ENCODE data around the gene CCDC90B.

The CCDC90B gene

DNA sequence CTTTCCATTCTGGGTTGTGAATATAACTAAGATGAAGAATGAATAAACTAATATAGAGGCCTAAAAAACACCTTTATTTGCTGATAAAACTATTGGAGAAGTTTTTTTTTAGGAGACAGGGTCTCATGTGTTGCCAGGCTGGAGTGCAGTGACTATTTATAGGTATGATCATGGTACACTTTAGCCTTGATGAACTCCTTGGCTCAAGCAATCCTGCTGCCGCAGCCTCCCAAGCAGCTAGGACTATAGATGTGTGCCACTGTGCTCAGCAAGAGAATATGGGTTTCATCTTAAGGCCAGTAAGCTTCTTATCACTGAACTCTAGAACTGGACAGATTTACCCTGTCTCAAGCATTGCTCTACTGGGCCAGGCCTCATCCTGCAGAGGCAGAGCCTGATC lies 26.6 kb downstream of the CCDC90B start:
- no peak for DNase-seq (ENCODE audit: extremely low spot score)
- ChIA-PET POLR2A (no interaction called here), CTCF (no interaction called here)
- no peak for TF ChIP-seq FOXA1 (IDR thresholded peaks at IDR 0.05)
- TF ChIP-seq CTBP1 (IDR thresholded peaks at IDR 0.05; ENCODE audit: borderline replicate concordance) = no peak
- TF ChIP-seq ZNF384 (IDR thresholded peaks at IDR 0.05) = no peak
- no peak for TF ChIP-seq FOXK2 (IDR thresholded peaks at IDR 0.05)
- TF ChIP-seq LEF1 (IDR thresholded peaks at IDR 0.05; ENCODE audit: borderline replicate concordance) = no peak
- TF ChIP-seq ELF4 (IDR thresholded peaks at IDR 0.05) = no peak

DNA sequence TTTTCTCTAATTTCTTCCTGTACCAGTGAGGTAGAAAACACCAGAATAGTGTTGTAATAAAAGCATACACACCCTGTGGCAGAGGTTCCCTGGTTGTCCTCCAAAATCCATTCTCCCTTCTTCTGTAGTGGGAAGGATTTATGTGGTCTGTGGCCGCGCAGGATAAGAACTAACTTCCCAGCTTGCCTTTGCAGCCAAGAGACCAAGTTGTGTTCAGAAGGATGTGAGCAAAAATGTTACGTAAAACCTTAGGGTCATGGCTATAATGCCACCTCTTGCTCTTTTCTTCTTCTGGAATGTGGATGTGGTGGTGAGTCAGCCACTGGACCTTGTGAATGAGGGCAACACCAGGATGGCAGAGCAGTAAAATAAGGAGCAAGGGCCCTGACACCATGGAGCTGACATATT lies 28.4 kb downstream of the CCDC90B start:
- ChIA-PET POLR2A (no interaction called here), CTCF (no interaction called here)
- no peak for DNase-seq (ENCODE audit: extremely low spot score)
- no peak for TF ChIP-seq ZNF384 (IDR thresholded peaks at IDR 0.05)
- no peak for TF ChIP-seq ARNT (IDR thresholded peaks at IDR 0.05)
- TF ChIP-seq SP1 (IDR thresholded peaks at IDR 0.05) = no peak
- TF ChIP-seq TARDBP (IDR thresholded peaks at IDR 0.05) = no peak
- TF ChIP-seq FOXK2 (IDR thresholded peaks at IDR 0.05) = no peak
- no peak for TF ChIP-seq FOXA1 (IDR thresholded peaks at IDR 0.05)
- TF ChIP-seq BHLHE40 (IDR thresholded peaks at IDR 0.05; ENCODE audit: borderline replicate concordance) = no peak
- TF ChIP-seq FOXM1 (IDR thresholded peaks at IDR 0.05; ENCODE audit: borderline replicate concordance) = no peak
- no peak for TF ChIP-seq ELF4 (IDR thresholded peaks at IDR 0.05)
- TF ChIP-seq, protein P1, sequence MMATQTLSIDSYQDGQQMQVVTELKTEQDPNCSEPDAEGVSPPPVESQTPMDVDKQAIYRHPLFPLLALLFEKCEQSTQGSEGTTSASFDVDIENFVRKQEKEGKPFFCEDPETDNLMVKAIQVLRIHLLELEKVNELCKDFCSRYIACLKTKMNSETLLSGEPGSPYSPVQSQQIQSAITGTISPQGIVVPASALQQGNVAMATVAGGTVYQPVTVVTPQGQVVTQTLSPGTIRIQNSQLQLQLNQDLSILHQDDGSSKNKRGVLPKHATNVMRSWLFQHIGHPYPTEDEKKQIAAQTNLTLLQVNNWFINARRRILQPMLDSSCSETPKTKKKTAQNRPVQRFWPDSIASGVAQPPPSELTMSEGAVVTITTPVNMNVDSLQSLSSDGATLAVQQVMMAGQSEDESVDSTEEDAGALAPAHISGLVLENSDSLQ (IDR thresholded peaks at IDR 0.05) = no peak
- TF ChIP-seq NFRKB (IDR thresholded peaks at IDR 0.05) = no peak
- TF ChIP-seq HDGF (IDR thresholded peaks at IDR 0.05; ENCODE audit: borderline replicate concordance) = no peak

DNA sequence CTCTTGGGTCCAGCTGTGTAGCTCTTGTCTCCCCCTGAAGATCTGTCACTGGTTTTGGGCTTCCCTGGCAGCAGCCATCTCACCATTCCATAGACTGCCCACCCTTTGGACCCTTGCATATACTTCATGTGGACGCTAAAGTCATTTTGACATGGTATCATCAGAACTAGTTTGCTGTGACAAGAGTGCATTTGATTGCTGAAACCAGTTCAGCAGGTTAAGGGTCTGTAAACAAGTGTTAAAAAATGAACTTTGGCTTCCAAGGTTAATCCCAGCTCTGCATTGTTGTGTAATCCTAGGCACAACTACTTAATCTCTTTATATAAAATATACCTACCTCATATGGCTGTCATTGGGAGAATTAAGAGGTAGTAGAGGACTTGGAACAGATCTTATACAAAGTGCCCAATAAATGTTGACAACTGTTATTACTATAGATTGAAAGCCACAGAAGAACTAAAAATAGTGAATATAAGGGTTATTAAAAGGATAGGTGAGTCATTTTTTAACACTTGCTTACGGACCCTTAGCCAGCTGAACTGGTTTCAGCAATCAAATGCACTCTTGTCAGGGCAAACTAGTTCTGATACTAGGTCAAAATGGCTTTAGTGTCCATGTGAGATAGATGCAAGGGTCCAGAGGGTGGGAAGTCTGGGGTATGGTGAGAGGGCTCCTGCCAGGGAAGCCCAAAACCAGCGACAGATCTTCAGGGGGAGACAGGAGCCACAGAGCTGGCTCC lies 29.4 kb downstream of the CCDC90B start:
- TF ChIP-seq SUZ12 (IDR thresholded peaks at IDR 0.05) = no peak
- no peak for DNase-seq (ENCODE audit: extremely low spot score)
- CTCF ChIA-PET = no interaction called here
- POLR2A ChIA-PET = no interaction called here

DNA sequence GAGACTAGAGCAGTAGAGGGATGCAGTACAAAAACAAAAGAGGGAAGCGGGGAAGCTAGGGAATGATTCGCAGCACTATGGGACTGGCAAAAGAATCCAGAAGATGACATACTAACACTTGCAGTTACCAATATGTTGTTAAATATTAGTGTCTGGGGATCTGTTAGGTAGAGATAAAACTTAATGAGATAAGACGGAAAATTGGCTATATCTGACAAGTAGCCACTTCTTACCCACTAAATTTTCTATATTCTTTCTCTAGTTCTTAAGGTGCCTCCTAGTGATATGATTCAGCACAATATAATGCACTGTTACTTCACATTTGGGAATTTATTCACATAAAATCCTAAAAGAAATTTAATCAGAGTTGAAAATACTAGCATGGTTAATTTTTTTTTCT lies 30.8 kb downstream of the CCDC90B start:
- CTCF ChIA-PET = interaction anchor here (0.6 kb wide), 1 partner anchor 170 kb away, joined by 6 read pairs; no protein-coding TSS in a partner anchor
- TF ChIP-seq L3MBTL2 (conservative IDR thresholded peaks at IDR 0.05) (no peak), SUZ12 (IDR thresholded peaks at IDR 0.05) (no peak), FOXM1 (IDR thresholded peaks at IDR 0.05; ENCODE audit: borderline replicate concordance) (no peak), LEF1 (IDR thresholded peaks at IDR 0.05; ENCODE audit: borderline replicate concordance) (no peak), FOXA1 (IDR thresholded peaks at IDR 0.05) (no peak), NFRKB (IDR thresholded peaks at IDR 0.05) (no peak), ZNF384 (IDR thresholded peaks at IDR 0.05) (no peak), ARNT (IDR thresholded peaks at IDR 0.05) (no peak), CTBP1 (IDR thresholded peaks at IDR 0.05; ENCODE audit: borderline replicate concordance) (no peak)
- DNase-seq (ENCODE audit: extremely low spot score) = no peak
- POLR2A ChIA-PET = no interaction called here

DNA sequence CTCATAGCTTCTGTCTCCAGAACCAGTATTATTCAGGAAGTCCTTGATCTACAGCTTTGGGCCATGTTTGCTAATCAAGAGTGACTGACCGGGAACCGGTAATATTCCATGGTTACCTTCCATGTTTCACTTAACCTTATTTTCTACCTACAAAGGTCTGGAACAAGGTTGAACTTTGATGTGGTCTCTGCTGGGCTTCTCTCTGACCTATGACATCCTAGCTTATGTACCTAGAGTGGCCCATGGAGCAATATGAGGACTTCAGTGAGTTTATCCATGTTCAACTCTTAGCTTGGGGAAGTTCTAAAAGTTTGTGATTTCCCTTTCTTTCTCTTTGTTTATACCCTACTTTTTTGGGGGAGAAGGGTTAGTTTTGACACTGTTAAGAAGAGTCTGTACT lies 33.2 kb downstream of the CCDC90B start:
- no peak for TF ChIP-seq BHLHE40 (IDR thresholded peaks at IDR 0.05; ENCODE audit: borderline replicate concordance)
- CTCF ChIA-PET = no interaction called here
- POLR2A ChIA-PET = no interaction called here
- DNase-seq (ENCODE audit: extremely low spot score) = no peak

DNA sequence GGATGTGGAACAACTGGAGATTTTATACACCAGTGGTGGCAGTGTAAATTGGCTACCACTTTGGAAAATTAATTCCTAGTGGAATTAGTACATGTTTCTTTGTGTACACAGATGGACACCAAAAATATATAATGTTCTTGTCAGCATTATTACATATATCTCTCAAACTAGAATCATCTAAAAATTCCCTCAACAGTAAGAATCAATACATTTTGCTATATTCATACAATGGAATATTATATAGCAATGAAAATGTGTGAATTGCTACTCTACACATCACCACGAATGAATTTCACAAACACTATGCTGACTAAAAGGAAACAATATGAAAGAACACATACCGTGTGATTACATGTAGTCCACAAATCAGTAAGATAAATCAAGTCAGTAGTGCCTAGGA lies 33.9 kb downstream of the CCDC90B start:
- POLR2A ChIA-PET = no interaction called here
- DNase-seq (ENCODE audit: extremely low spot score) = no peak
- CTCF ChIA-PET = no interaction called here
- TF ChIP-seq SP1 (IDR thresholded peaks at IDR 0.05) (no peak), NFRKB (IDR thresholded peaks at IDR 0.05) (no peak), CTBP1 (IDR thresholded peaks at IDR 0.05; ENCODE audit: borderline replicate concordance) (no peak), ELF4 (IDR thresholded peaks at IDR 0.05) (no peak), LEF1 (IDR thresholded peaks at IDR 0.05; ENCODE audit: borderline replicate concordance) (no peak)

DNA sequence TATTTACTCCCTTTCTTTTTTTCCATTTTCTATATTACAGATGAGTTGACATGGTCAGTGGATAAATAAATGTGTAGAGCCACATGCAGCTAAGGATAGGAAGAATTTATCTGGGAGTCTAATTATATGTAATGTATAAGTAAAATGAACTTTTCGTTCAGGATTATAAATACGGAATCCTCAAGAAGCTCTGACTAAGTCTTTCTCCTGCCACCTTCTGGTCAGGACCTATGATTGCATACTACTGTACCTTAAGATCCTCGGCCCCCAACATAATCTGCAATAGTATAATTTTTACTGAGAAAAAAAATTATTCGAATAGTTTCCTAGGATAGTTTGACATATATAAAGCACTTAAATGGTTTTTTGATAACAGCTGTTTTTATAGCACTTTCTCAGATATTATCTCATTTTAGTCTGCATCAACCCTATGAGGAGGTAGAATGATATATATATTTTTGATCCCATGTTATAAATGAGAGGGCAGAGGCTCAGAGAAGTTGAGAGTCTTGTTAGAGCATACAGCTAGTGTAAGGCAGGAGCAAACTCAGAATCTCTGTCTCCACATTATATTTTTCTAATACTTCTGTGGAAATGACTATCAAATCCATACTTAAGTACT lies 36.1 kb downstream of the CCDC90B start:
- TF ChIP-seq ARNT (IDR thresholded peaks at IDR 0.05) = no peak
- POLR2A ChIA-PET = no interaction called here
- DNase-seq (ENCODE audit: extremely low spot score) = peak; percentile 32
- CTCF ChIA-PET = interaction anchor here (0.6 to 1.6 kb wide), 8 partner anchors 10 to 535 kb away, joined by 3 to 6 read pairs (median 3); partner anchors contain the start of gene DDIAS

DNA sequence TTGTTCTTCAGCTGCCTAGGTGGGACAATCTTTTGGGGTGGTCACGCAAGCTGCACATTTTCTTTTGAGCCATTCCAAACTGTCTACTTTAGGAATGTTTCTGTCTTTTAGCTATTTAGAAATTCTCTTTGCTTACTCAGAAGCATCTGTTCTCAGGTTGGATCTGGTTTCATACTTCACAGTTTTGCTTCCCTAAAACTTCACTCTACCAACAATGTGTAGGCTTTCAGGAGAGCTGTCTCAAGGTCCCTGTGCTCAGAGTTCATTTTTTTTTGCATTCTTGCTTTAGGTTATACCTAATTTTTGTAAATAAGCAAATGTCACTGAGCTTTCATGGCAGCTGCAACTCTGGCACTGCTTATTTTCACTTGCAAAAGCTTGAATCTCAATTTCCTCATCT lies 36.7 kb downstream of the CCDC90B start:
- ChIA-PET CTCF (interaction anchor here (0.6 to 1.6 kb wide), 9 partner anchors 9 to 535 kb away, joined by 3 to 6 read pairs (median 3); partner anchors contain the start of gene DDIAS), POLR2A (no interaction called here)
- no peak for DNase-seq (ENCODE audit: extremely low spot score)
- TF ChIP-seq ELF4 (IDR thresholded peaks at IDR 0.05) (no peak), FOXK2 (IDR thresholded peaks at IDR 0.05) (no peak), ZNF384 (IDR thresholded peaks at IDR 0.05) (no peak), L3MBTL2 (conservative IDR thresholded peaks at IDR 0.05) (no peak), SP1 (IDR thresholded peaks at IDR 0.05) (no peak), FOXM1 (IDR thresholded peaks at IDR 0.05; ENCODE audit: borderline replicate concordance) (no peak), LEF1 (IDR thresholded peaks at IDR 0.05; ENCODE audit: borderline replicate concordance) (no peak), ARNT (IDR thresholded peaks at IDR 0.05) (no peak), HDGF (IDR thresholded peaks at IDR 0.05; ENCODE audit: borderline replicate concordance) (no peak), CTBP1 (IDR thresholded peaks at IDR 0.05; ENCODE audit: borderline replicate concordance) (no peak), BHLHE40 (IDR thresholded peaks at IDR 0.05; ENCODE audit: borderline replicate concordance) (no peak), NFRKB (IDR thresholded peaks at IDR 0.05) (no peak), SUZ12 (IDR thresholded peaks at IDR 0.05) (no peak), FOXA1 (IDR thresholded peaks at IDR 0.05) (no peak), TARDBP (IDR thresholded peaks at IDR 0.05) (no peak)
- TF ChIP-seq, protein P1 (IDR thresholded peaks at IDR 0.05) = no peak

Data from HEK293T (cell line).